NB4 (cell line): Measurements from ENCODE around the gene HP1BP3.

Experiments
- POLR2A ChIP-seq: IDR thresholded peaks from 2 replicates; pipeline ENCODE4 v1.6.1; 2011; ENCODE audit warnings: mild to moderate bottlenecking; ENCODE audit not compliant: insufficient read length; ENCODE audit errors: extremely low read depth
- TF ChIP-seq, protein P1 (sequence below): IDR thresholded peaks from one replicate; pipeline ENCODE4 v1.5.1; 2012; ENCODE audit warnings: low read depth, low read length

- no peak for TF ChIP-seq POLR2A
- TF ChIP-seq, protein P1, sequence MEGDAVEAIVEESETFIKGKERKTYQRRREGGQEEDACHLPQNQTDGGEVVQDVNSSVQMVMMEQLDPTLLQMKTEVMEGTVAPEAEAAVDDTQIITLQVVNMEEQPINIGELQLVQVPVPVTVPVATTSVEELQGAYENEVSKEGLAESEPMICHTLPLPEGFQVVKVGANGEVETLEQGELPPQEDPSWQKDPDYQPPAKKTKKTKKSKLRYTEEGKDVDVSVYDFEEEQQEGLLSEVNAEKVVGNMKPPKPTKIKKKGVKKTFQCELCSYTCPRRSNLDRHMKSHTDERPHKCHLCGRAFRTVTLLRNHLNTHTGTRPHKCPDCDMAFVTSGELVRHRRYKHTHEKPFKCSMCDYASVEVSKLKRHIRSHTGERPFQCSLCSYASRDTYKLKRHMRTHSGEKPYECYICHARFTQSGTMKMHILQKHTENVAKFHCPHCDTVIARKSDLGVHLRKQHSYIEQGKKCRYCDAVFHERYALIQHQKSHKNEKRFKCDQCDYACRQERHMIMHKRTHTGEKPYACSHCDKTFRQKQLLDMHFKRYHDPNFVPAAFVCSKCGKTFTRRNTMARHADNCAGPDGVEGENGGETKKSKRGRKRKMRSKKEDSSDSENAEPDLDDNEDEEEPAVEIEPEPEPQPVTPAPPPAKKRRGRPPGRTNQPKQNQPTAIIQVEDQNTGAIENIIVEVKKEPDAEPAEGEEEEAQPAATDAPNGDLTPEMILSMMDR: no peak
These were observed 23.7 kb downstream of the HP1BP3 start for GRCh38 chr1:20763417-20763816.
